ENCODE measurements around the gene SLC4A5. TPM values are rescaled to one million over a fixed set of nuclear protein-coding genes. Genes with fewer than 3 reads are reported as not detected.

Gene SLC4A5
- total RNA-seq, 3 donors from 2014 or later, result 2.1 to 9.2 (median 6.2) TPM

- no peaks in the 10 kb centered on the region for H3K9me3 ChIP-seq
- no peaks in the 10 kb centered on the region for H3K27me3 ChIP-seq
- H3K4me1 ChIP-seq, result no peaks in the 10 kb centered on the region
- peak overlapping the region; percentile 75 to 79 (median 77) for H3K4me3 ChIP-seq
- DNase-seq (ENCODE audit: low spot score in 2 of 2), result no peak
- H3K27ac ChIP-seq, result peak overlapping the region; percentile 84 to 94
- TF ChIP-seq CTCF (IDR thresholded peaks at IDR 0.05), result no peak
- TF ChIP-seq POLR2A (IDR thresholded peaks at IDR 0.05), result no peak
- no peak for TF ChIP-seq POLR2AphosphoS5 (IDR thresholded peaks at IDR 0.05)
- H3K36me3 ChIP-seq, result no peaks in the 10 kb centered on the region
- intact Hi-C loops (cut with DNase I; ENCODE audit: low total_unique reads), result no loop called here
Observed at GRCh38 chr2:74198023-74198460, 145.2 kb downstream of the SLC4A5 start.

- H3K36me3 ChIP-seq, result no peaks in the 10 kb centered on the region
- DNase-seq (ENCODE audit: low spot score in 2 of 2), result no peak
- H3K27ac ChIP-seq, result no peak overlapping the region
- TF ChIP-seq POLR2AphosphoS5 (IDR thresholded peaks at IDR 0.05) (no peak), CTCF (IDR thresholded peaks at IDR 0.05) (no peak), POLR2A (IDR thresholded peaks at IDR 0.05) (no peak)
- H3K27me3 ChIP-seq, result no peaks in the 10 kb centered on the region
- intact Hi-C loops (cut with DNase I; ENCODE audit: low total_unique reads), result no loop called here
- no peak overlapping the region for H3K4me3 ChIP-seq
- H3K9me3 ChIP-seq, result no peaks in the 10 kb centered on the region
- no peaks in the 10 kb centered on the region for H3K4me1 ChIP-seq
Observed at GRCh38 chr2:74197049-74197448, 146.2 kb downstream of the SLC4A5 start.

GRCh38 chr2:74194799-74195198 lies 148.4 kb downstream of the SLC4A5 start:
- Histone ChIP-seq H3K4me3 (no peak overlapping the region), H3K9me3 (no peaks in the 10 kb centered on the region), H3K27ac (no peak overlapping the region), H3K27me3 (no peaks in the 10 kb centered on the region), H3K36me3 (no peaks in the 10 kb centered on the region), H3K4me1 (no peaks in the 10 kb centered on the region)
- no peak for TF ChIP-seq POLR2AphosphoS5 (IDR thresholded peaks at IDR 0.05)
- TF ChIP-seq CTCF (IDR thresholded peaks at IDR 0.05), result no peak
- no peak for TF ChIP-seq POLR2A (IDR thresholded peaks at IDR 0.05)
- intact Hi-C loops (cut with DNase I; ENCODE audit: low total_unique reads), result no loop called here
- DNase-seq (ENCODE audit: low spot score in 2 of 2), result no peak

DNA sequence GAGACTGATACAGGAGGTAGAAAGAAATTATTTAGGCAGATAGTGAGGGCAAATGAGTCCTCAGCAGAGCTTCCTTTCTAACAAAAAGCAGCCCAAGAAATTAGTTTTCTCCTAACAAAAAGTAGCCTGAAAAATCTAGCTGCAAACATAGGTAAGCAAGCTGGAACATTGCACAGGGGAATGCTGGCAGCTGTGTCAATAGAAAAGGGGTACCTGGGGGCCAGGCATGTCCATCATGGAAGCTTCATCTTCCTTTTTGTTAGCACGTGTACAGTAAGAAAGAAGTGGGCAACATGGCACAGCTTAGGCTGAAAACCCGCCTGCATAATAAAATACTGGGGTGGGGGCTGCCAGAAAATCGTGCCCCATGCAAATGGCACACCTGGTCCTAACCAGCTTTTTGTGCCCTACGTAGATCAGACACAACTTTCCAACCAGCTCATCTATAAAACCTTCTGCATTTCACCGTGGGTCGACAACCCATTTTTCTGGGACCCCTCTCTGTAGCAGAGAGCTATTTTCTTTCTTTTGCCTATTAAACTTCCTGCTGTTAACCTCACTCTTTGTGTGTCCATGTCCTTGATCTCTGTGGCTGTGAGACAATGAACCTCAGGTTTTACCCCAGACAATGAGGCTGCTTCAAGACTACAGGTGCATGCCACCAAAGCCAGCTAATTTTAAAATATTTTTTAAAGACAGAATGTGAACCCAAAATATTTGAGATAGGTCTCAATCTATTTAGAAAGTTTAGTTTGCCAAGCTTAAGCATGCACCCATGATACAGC lies 151.4 kb downstream of the SLC4A5 start:
- no peak for DNase-seq (ENCODE audit: low spot score in 2 of 2)
- Histone ChIP-seq H3K36me3 (no peaks in the 10 kb centered on the region), H3K4me3 (no peak overlapping the region), H3K27me3 (no peaks in the 10 kb centered on the region), H3K27ac (no peak overlapping the region), H3K4me1 (no peaks in the 10 kb centered on the region), H3K9me3 (no peaks in the 10 kb centered on the region)
- TF ChIP-seq POLR2AphosphoS5 (IDR thresholded peaks at IDR 0.05) (no peak), CTCF (IDR thresholded peaks at IDR 0.05) (no peak), POLR2A (IDR thresholded peaks at IDR 0.05) (no peak)
- intact Hi-C loops (cut with DNase I; ENCODE audit: low total_unique reads), result no loop called here

DNA sequence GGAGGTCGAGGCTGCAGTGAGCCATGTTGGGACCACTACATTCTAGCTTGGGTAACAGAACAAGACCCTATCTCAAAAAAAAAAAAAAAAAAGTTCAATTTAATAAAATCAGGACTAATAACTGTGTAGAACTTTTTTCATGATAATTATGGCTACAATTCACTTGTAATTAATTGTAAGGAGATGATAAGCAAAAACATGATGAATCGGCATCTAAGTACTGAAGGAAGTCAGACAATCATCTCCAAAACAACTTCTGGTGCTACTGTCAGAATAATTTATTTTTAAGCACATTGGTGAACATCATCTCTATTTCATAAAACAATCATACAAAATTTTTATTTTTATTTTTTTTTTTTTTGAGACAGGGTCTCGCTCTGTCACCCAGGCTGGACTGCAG lies 154.5 kb downstream of the SLC4A5 start:
- DNase-seq (ENCODE audit: low spot score in 2 of 2), result no peak
- Histone ChIP-seq H3K4me1 (no peaks in the 10 kb centered on the region), H3K36me3 (no peaks in the 10 kb centered on the region), H3K4me3 (no peak overlapping the region), H3K27me3 (no peaks in the 10 kb centered on the region), H3K27ac (no peak overlapping the region), H3K9me3 (no peaks in the 10 kb centered on the region)
- intact Hi-C loops (cut with DNase I; ENCODE audit: low total_unique reads), result no loop called here
- TF ChIP-seq POLR2AphosphoS5 (IDR thresholded peaks at IDR 0.05) (no peak), POLR2A (IDR thresholded peaks at IDR 0.05) (no peak), CTCF (IDR thresholded peaks at IDR 0.05) (no peak)
